ENCODE results near the gene ERC2. TPM values are rescaled to one million over a fixed set of nuclear protein-coding genes. Genes with fewer than 3 reads are reported as not detected.

ERC2 gene
- total RNA-seq, 3 donors from 2014 or later (not counting 1 experiment from before 2014, with no cell fraction given), result not detected

DNA sequence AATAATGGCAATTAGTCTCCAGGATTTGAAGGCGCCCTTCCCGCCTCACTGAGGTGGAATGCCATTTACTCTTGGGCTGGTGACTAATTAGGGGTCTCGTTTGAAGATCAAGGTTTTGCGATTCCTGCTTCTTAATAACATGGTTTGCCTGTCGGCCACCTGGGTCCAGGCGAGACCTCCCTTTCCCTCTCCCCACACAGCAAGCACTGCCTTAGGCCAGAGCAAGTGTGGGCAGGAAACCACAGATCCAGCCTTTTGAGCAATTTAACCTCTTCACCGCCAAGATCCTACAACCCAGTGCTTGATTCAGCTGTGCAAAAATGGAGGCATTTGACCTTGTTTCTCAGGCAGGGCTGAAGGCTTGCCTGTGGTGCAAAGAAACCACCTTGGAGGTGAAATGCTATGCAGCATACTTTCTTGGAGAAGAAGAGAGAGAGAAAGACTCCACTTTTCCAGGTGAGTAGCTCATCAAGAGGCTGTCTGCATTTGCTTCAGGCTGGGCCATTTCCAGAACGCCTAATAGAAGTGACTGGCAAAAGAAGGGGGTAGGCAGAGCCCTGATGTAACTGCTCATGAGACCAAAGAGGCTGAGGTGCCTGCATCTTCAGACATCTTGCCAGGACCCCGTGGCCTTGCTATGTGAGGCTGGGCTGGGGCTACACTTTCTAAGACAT, 947.1 kb downstream of the ERC2 start:
- H3K27ac ChIP-seq (ENCODE audit: low read length), result no peak overlapping the region
- H3K27ac Mint-ChIP-seq, result no peak overlapping the region
- no peaks in the 10 kb centered on the region for H3K36me3 ChIP-seq (ENCODE audit: control insufficient read depth, insufficient read depth, low read length)
- H3K27me3 Mint-ChIP-seq (ENCODE audit: low read depth in 2 of 2), result no peaks in the 10 kb centered on the region
- WGBS (ENCODE audit: insufficient coverage), result 66% methylated on average over 9 of the region's 9 CpGs
- intact Hi-C loops (cut with micrococcal nuclease), result no loop called here
- no peaks in the 10 kb centered on the region for H3K4me1 ChIP-seq (ENCODE audit: control insufficient read depth, insufficient read depth, low read length)
- peaks cover 0 to 5% of the 10 kb centered on the region in 2 donors for H3K9me3 Mint-ChIP-seq
- H3K4me1 Mint-ChIP-seq, result no peaks in the 10 kb centered on the region
- no peak for ATAC-seq
- no peak for DNase-seq
- H3K4me3 ChIP-seq (ENCODE audit: low read length), result no peak overlapping the region
- no peaks in the 10 kb centered on the region for H3K36me3 Mint-ChIP-seq
- peaks cover 3% of the 10 kb centered on the region for H3K9me3 ChIP-seq (ENCODE audit: control insufficient read depth, insufficient read depth, low read length)
- TF ChIP-seq, protein P1, sequence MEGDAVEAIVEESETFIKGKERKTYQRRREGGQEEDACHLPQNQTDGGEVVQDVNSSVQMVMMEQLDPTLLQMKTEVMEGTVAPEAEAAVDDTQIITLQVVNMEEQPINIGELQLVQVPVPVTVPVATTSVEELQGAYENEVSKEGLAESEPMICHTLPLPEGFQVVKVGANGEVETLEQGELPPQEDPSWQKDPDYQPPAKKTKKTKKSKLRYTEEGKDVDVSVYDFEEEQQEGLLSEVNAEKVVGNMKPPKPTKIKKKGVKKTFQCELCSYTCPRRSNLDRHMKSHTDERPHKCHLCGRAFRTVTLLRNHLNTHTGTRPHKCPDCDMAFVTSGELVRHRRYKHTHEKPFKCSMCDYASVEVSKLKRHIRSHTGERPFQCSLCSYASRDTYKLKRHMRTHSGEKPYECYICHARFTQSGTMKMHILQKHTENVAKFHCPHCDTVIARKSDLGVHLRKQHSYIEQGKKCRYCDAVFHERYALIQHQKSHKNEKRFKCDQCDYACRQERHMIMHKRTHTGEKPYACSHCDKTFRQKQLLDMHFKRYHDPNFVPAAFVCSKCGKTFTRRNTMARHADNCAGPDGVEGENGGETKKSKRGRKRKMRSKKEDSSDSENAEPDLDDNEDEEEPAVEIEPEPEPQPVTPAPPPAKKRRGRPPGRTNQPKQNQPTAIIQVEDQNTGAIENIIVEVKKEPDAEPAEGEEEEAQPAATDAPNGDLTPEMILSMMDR (IDR thresholded peaks at IDR 0.05), result no peak
- H3K4me3 Mint-ChIP-seq, result no peak overlapping the region
- H3K27me3 ChIP-seq (ENCODE audit: control insufficient read depth, insufficient read depth, low read length), result no peaks in the 10 kb centered on the region

DNA sequence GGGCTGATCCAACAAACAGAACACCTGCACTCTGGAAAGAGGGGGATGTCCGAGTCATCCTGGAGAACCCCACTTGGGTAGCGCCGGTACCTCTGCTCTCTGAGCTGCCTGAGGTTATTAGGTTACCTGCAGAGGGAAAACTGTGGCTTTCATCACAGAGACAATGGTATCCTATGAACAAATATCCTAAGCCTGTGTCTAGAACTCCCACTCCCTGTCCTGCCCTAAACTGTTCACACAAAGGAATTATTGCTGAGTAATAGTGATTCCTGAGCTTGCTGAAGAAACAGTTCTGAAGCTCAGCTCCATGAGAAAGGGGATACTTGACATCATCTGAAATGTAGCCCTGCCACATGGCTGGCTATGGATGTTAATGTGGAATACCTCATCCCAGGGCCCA, 949.2 kb downstream of the ERC2 start:
- Histone ChIP-seq H3K36me3 (ENCODE audit: control insufficient read depth, insufficient read depth, low read length) (no peaks in the 10 kb centered on the region), H3K9me3 (ENCODE audit: control insufficient read depth, insufficient read depth, low read length) (no peaks in the 10 kb centered on the region), H3K4me3 (ENCODE audit: low read length) (no peak overlapping the region), H3K4me1 (ENCODE audit: control insufficient read depth, insufficient read depth, low read length) (no peaks in the 10 kb centered on the region), H3K27me3 (ENCODE audit: control insufficient read depth, insufficient read depth, low read length) (no peaks in the 10 kb centered on the region), H3K27ac (ENCODE audit: low read length) (no peak overlapping the region)
- no peak for ATAC-seq
- Mint-ChIP-seq H3K27me3 (ENCODE audit: low read depth in 2 of 2) (no peaks in the 10 kb centered on the region), H3K9me3 (no peaks in the 10 kb centered on the region), H3K4me1 (no peaks in the 10 kb centered on the region), H3K36me3 (no peaks in the 10 kb centered on the region), H3K27ac (no peak overlapping the region), H3K4me3 (no peak overlapping the region)
- intact Hi-C loops (cut with micrococcal nuclease), result no loop called here
- WGBS (ENCODE audit: insufficient coverage), result 93% methylated on average over 3 of the region's 3 CpGs
- TF ChIP-seq, protein P1 (IDR thresholded peaks at IDR 0.05), result no peak
- no peak for DNase-seq

DNA sequence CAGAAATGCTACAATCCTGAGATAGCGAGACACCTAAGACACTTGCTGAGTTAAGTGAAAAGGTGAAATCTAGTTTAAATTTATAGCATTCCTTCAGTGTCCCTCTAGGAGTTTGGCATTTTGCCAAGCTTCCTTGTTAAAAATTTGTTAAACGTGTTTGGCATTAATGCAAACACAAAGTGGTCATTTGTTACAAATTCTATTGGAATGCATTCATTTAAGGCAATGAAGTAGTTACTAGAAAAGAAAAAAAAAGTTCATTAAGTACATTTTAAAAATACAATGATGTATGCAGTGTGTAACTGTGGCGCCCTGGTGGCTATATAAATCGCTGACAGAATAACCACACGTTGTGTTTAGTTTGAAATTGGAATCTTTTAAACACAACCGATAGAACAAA, 949.8 kb downstream of the ERC2 start:
- no peaks in the 10 kb centered on the region for H3K36me3 ChIP-seq (ENCODE audit: control insufficient read depth, insufficient read depth, low read length)
- intact Hi-C loops (cut with micrococcal nuclease), result no loop called here
- WGBS (ENCODE audit: insufficient coverage), result 93% methylated on average over 6 of the region's 6 CpGs
- Mint-ChIP-seq H3K27me3 (ENCODE audit: low read depth in 2 of 2) (no peaks in the 10 kb centered on the region), H3K4me3 (no peak overlapping the region), H3K4me1 (no peaks in the 10 kb centered on the region), H3K9me3 (no peaks in the 10 kb centered on the region), H3K27ac (no peak overlapping the region), H3K36me3 (no peaks in the 10 kb centered on the region)
- H3K9me3 ChIP-seq (ENCODE audit: control insufficient read depth, insufficient read depth, low read length), result no peaks in the 10 kb centered on the region
- no peak for DNase-seq
- H3K27ac ChIP-seq (ENCODE audit: low read length), result no peak overlapping the region
- ATAC-seq, result no peak
- H3K4me3 ChIP-seq (ENCODE audit: low read length), result no peak overlapping the region
- no peaks in the 10 kb centered on the region for H3K4me1 ChIP-seq (ENCODE audit: control insufficient read depth, insufficient read depth, low read length)
- H3K27me3 ChIP-seq (ENCODE audit: control insufficient read depth, insufficient read depth, low read length), result no peaks in the 10 kb centered on the region
- TF ChIP-seq, protein P1 (IDR thresholded peaks at IDR 0.05), result no peak

All from natural killer cell (primary cell).